HEK293 (cell line): ENCODE data around the gene BAIAP3.

Experiments
- CTCF ChIA-PET: fragments of 350-600 bp; formaldehyde crosslinking; extraction: SDS; loops from one replicate; lab custom pipeline; 2021; ENCODE audit warnings: antibody characterized with exemption; lab: Yijun Ruan, JAX
- POLR2A ChIA-PET: fragments of 300-600 bp; formaldehyde crosslinking; extraction: SDS; loops from one replicate; lab custom pipeline; 2020; ENCODE audit warnings: antibody characterized with exemption, inconsistent platforms; lab: Yijun Ruan, JAX
- H3K27ac ChIP-seq: fragments of 200-500 bp; sonication (Bioruptor generic); 2 replicates; pipeline ENCODE4 v1.5.1; 2014; ENCODE audit warnings: low read depth, low read length, control low read depth, inconsistent platforms; ENCODE audit errors: extremely low read depth
- H3K36me3 ChIP-seq, 2 experiments: fragments of 200-500 bp in 1 of 2; sonication (Bioruptor generic) in 1 of 2; 1 replicate in 1 of 2; 2 replicates in 1 of 2; pipeline ENCODE4 v1.5.1; 2014 to 2017; ENCODE audit warnings: inconsistent platforms in 2 of 2, low read length in 2 of 2; ENCODE audit not compliant: control insufficient read depth in 2 of 2, insufficient read depth in 1 of 2
- H3K4me1 ChIP-seq: fragments of 200-500 bp; sonication (Bioruptor generic); 2 replicates; pipeline ENCODE4 v1.5.1; 2014; ENCODE audit warnings: mild to moderate bottlenecking, low read length, inconsistent platforms; ENCODE audit not compliant: control insufficient read depth, insufficient read depth
- H3K4me3 ChIP-seq: 2 replicates; pipeline ENCODE4 v1.5.1; 2011; ENCODE audit warnings: low read depth, mild to moderate bottlenecking, control low read depth, low read length, moderate library complexity
- H3K9me3 ChIP-seq: fragments of 200-500 bp; sonication (Bioruptor generic); 2 replicates; pipeline ENCODE4 v1.5.1; 2014; ENCODE audit warnings: low read depth, low read length, inconsistent platforms; ENCODE audit not compliant: control insufficient read depth, insufficient read depth
- AEBP2 ChIP-seq: fragments of 450-650 bp; formaldehyde crosslinking; IDR thresholded peaks from 2 replicates; pipeline ENCODE4 v1.5.1; 2016; ENCODE audit warnings: missing biosample characterization, missing genetic modification characterization, borderline replicate concordance
- BCL11A ChIP-seq: fragments of 450-650 bp; formaldehyde crosslinking; IDR thresholded peaks from 2 replicates; pipeline ENCODE4 v1.5.1; 2016; ENCODE audit warnings: low read depth, missing biosample characterization, missing genetic modification characterization
- KLF16 ChIP-seq: fragments of 450-650 bp; formaldehyde crosslinking; IDR thresholded peaks from 2 replicates; pipeline ENCODE4 v1.5.1; 2017; ENCODE audit warnings: missing biosample characterization, missing genetic modification characterization
- YY1 ChIP-seq: fragments of 450-650 bp; formaldehyde crosslinking; IDR thresholded peaks from 2 replicates; pipeline ENCODE4 v1.5.1; 2018; ENCODE audit warnings: missing biosample characterization, missing genetic modification characterization
- ZBTB11 ChIP-seq: fragments of 450-650 bp; formaldehyde crosslinking; conservative IDR thresholded peaks from 2 replicates; pipeline ENCODE4 v1.5.1; 2016; ENCODE audit warnings: low read depth, missing biosample characterization, missing genetic modification characterization
- ZBTB6 ChIP-seq: fragments of 450-650 bp; formaldehyde crosslinking; IDR thresholded peaks from 2 replicates; pipeline ENCODE4 v1.5.1; 2017; ENCODE audit warnings: missing biosample characterization, missing genetic modification characterization
- ZFP69B ChIP-seq: fragments of 450-650 bp; formaldehyde crosslinking; IDR thresholded peaks from 2 replicates; pipeline ENCODE4 v1.5.1; 2016; ENCODE audit warnings: missing biosample characterization, missing genetic modification characterization
- ZNF175 ChIP-seq: fragments of 450-650 bp; formaldehyde crosslinking; IDR thresholded peaks from 2 replicates; pipeline ENCODE4 v1.5.1; 2016; ENCODE audit warnings: missing biosample characterization, missing genetic modification characterization
- ZNF239 ChIP-seq: fragments of 450-650 bp; formaldehyde crosslinking; IDR thresholded peaks from 2 replicates; pipeline ENCODE4 v1.5.1; 2016; ENCODE audit warnings: missing biosample characterization, missing genetic modification characterization
- ZNF24 ChIP-seq: fragments of 450-650 bp; formaldehyde crosslinking; IDR thresholded peaks from 2 replicates; pipeline ENCODE4 v1.5.1; 2016; ENCODE audit warnings: missing biosample characterization, missing genetic modification characterization
- ZNF26 ChIP-seq: fragments of 450-650 bp; formaldehyde crosslinking; IDR thresholded peaks from 2 replicates; pipeline ENCODE4 v1.5.1; 2016; ENCODE audit warnings: missing biosample characterization, missing genetic modification characterization
- ZNF274 ChIP-seq, 2 experiments: fragments of 200-500 bp in 1 of 2; fragments of 450-650 bp in 1 of 2; sonication (Bioruptor generic) in 1 of 2; formaldehyde crosslinking in 1 of 2; IDR thresholded peaks; 2 replicates each; pipeline versions ENCODE4 v1.5.1 to v1.6.1; 2014 to 2016; ENCODE audit warnings: borderline replicate concordance in 1 of 2, inconsistent platforms in 1 of 2, low read length in 1 of 2, missing biosample characterization in 1 of 2, missing genetic modification characterization in 1 of 2
- ZNF302 ChIP-seq: fragments of 450-650 bp; formaldehyde crosslinking; IDR thresholded peaks from 2 replicates; pipeline ENCODE4 v1.5.1; 2016; ENCODE audit warnings: missing biosample characterization, missing genetic modification characterization, low read depth
- ZNF561 ChIP-seq: fragments of 450-650 bp; IDR thresholded peaks from 2 replicates; pipeline ENCODE4 v1.5.1; 2018; ENCODE audit warnings: missing biosample characterization, missing genetic modification characterization, borderline replicate concordance
- ZNF626 ChIP-seq: fragments of 450-650 bp; sonication (Bioruptor Pico); formaldehyde crosslinking; IDR thresholded peaks from 2 replicates; pipeline ENCODE4 v1.5.1; 2018; ENCODE audit warnings: missing biosample characterization, missing genetic modification characterization, inconsistent platforms
- ZNF645 ChIP-seq: fragments of 450-650 bp; formaldehyde crosslinking; IDR thresholded peaks from 2 replicates; pipeline ENCODE4; 2016; ENCODE audit warnings: missing biosample characterization, missing genetic modification characterization
- ZNF677 ChIP-seq: fragments of 450-650 bp; IDR thresholded peaks from 2 replicates; pipeline ENCODE4 v1.5.0; 2018; ENCODE audit warnings: missing biosample characterization, mild to moderate bottlenecking, missing genetic modification characterization, moderate library complexity
- ZNF76 ChIP-seq: fragments of 450-650 bp; formaldehyde crosslinking; IDR thresholded peaks from 2 replicates; pipeline ENCODE4; 2016; ENCODE audit warnings: low read depth, missing biosample characterization, missing genetic modification characterization, borderline replicate concordance
- ZSCAN23 ChIP-seq: fragments of 450-650 bp; formaldehyde crosslinking; IDR thresholded peaks from 2 replicates; pipeline ENCODE4 v1.5.1; 2016; ENCODE audit warnings: missing biosample characterization, missing genetic modification characterization

BAIAP3 gene

GRCh38 chr16:1286513-1287094 lies 46.8 kb upstream of the BAIAP3 start:
- POLR2A ChIA-PET = no interaction called here
- H3K4me1 ChIP-seq = no peaks in the 10 kb centered on the region
- TF ChIP-seq ZNF677 (tag by site-specific recombination) (no peak), ZNF24 (tag by site-specific recombination) (no peak), ZNF274 (IDR thresholded peaks at IDR 0.05; ENCODE audit: low read length) (no peak), ZNF274 (tag by site-specific recombination; IDR thresholded peaks at IDR 0.05; ENCODE audit: borderline replicate concordance) (no peak), ZNF645 (tag by site-specific recombination) (no peak), YY1 (tag by site-specific recombination) (no peak), AEBP2 (tag by site-specific recombination) (no peak), ZNF626 (no peak), ZNF175 (no peak), ZNF239 (no peak), ZBTB11 (tag by site-specific recombination) (no peak), ZBTB6 (no peak), ZNF76 (tag by site-specific recombination) (no peak), ZFP69B (tag by site-specific recombination) (no peak), ZNF302 (tag by site-specific recombination) (no peak), ZNF561 (tag by site-specific recombination) (no peak), ZNF26 (tag by site-specific recombination) (no peak), BCL11A (tag by site-specific recombination) (no peak), KLF16 (no peak), ZSCAN23 (no peak)
- TF ChIP-seq, all 188 proteins: peak for 0
- no peak overlapping the region for H3K27ac ChIP-seq
- CTCF ChIA-PET = interaction anchor here (0.6 to 0.8 kb wide), 2 partner anchors 8 to 13 kb away, joined by 3 read pairs; no protein-coding TSS in a partner anchor
- H3K9me3 ChIP-seq = no peaks in the 10 kb centered on the region
- no peaks in the 10 kb centered on the region for H3K36me3 ChIP-seq
- no peak overlapping the region for H3K4me3 ChIP-seq
